HCT116 (cell line): Measurements from ENCODE around the gene ZBTB34. TPM values are rescaled to one million over a fixed set of nuclear protein-coding genes. Genes with fewer than 3 reads are reported as not detected.

Source experiments
- ATAC-seq: fragments of 200-7000 bp; cut with Tn5 transposase; 2 replicates; pipeline ENCODE4 v1.9.1; 2020; ENCODE audit warnings: mild to moderate bottlenecking, moderate library complexity
- BruUV-seq: library from RNA; stranded (reverse); fragments of 400-500 nt; replicated peaks from 2 replicates; lab custom pipeline; 2021; lab: Mats Ljungman, UMichigan
- CTCF ChIA-PET: fragments of 300-600 bp; sonication (Branson Sonifier 250); formaldehyde crosslinking; loops from one replicate; lab custom pipeline; 2021; ENCODE audit warnings: antibody characterized with exemption; lab: Charles Lee
- POLR2A ChIA-PET: fragments of 300-600, 350-600 bp; sonication (Branson Sonifier 250); formaldehyde crosslinking; loops from one replicate; lab custom pipeline; 2021; ENCODE audit warnings: antibody characterized with exemption; lab: Charles Lee
- RAD21 ChIA-PET, 2 experiments: fragments of 300-600 bp; sonication (Branson Sonifier 250); formaldehyde crosslinking; loops; one replicate each; lab custom pipeline; 2023; ENCODE audit warnings: low total read pairs in 2 of 2; ENCODE audit not compliant: uncharacterized antibody in 2 of 2, unreplicated experiment in 2 of 2, low non-redundant PET in 1 of 2; lab: Charles Lee
- DNase-seq: peaks from one replicate; pipeline ENCODE4 v3.0.0-alpha.2; 2010; ENCODE audit warnings: low read depth, low spot score
- H2AFZ ChIP-seq: fragments of 200-600 bp; shearing (Covaris generic), sonication (generic); 2 replicates; pipeline ENCODE4 v1.6.1; 2017; ENCODE audit warnings: low read depth, mixed run types, mixed read lengths, antibody characterized with exemption, low read length; ENCODE audit not compliant: poor library complexity, severe bottlenecking
- H3K27ac ChIP-seq: 2 replicates; pipeline ENCODE4 v1.5.1; 2012; ENCODE audit warnings: low read depth, low read length
- H3K27me3 ChIP-seq: fragments of 200-600 bp; sonication (generic); 2 replicates; pipeline ENCODE4 v1.6.1; 2016; ENCODE audit warnings: mixed run types, low read length, mixed read lengths; ENCODE audit not compliant: insufficient read depth
- H3K36me3 ChIP-seq, 2 experiments: fragments of 200-500 bp in 1 of 2; fragments of 200-600 bp in 1 of 2; sonication (Bioruptor generic) in 1 of 2; sonication (generic) in 1 of 2; 2 replicates each; pipeline versions ENCODE4 v1.5.1 to v1.6.1; 2014 to 2016; ENCODE audit warnings: low read length in 2 of 2, inconsistent platforms in 1 of 2, mixed read lengths in 1 of 2, mixed run types in 1 of 2; ENCODE audit not compliant: insufficient read depth in 2 of 2, control insufficient read depth in 1 of 2
- H3K4me1 ChIP-seq, 2 experiments: fragments of 200-600 bp in 1 of 2; sonication (generic) in 1 of 2; 2 replicates each; pipeline versions ENCODE4 v1.5.1 to v1.6.1; 2012 to 2017; ENCODE audit warnings: low read length in 2 of 2, inconsistent platforms in 1 of 2, mild to moderate bottlenecking in 1 of 2, mixed read lengths in 1 of 2, mixed run types in 1 of 2, moderate library complexity in 1 of 2; ENCODE audit not compliant: insufficient read depth in 2 of 2, control insufficient read depth in 1 of 2
- H3K4me2 ChIP-seq: fragments of 200-600 bp; sonication (generic); 2 replicates; pipeline ENCODE4 v1.6.1; 2017; ENCODE audit warnings: mixed run types, low read length, mixed read lengths
- H3K4me3 ChIP-seq, 2 experiments: fragments of 200-600 bp in 1 of 2; sonication (generic) in 1 of 2; replicated peaks in 1 of 2; 2 replicates each; pipeline ENCODE4 v1.5.1; 2011 to 2016; ENCODE audit warnings: low read length in 2 of 2, control low read depth in 1 of 2, low read depth in 1 of 2, mild to moderate bottlenecking in 1 of 2, mixed read lengths in 1 of 2, mixed run types in 1 of 2
- H3K79me2 ChIP-seq: fragments of 200-600 bp; sonication (generic); 2 replicates; pipeline ENCODE4 v1.6.1; 2017; ENCODE audit warnings: mild to moderate bottlenecking, mixed run types, low read length, moderate library complexity, mixed read lengths; ENCODE audit not compliant: insufficient read depth
- H3K9ac ChIP-seq: fragments of 200-600 bp; sonication (generic); 2 replicates; pipeline ENCODE4 v1.6.1; 2016; ENCODE audit warnings: low read length, mixed read lengths
- H3K9me2 ChIP-seq: fragments of 200-600 bp; sonication (generic), shearing (Covaris generic); 2 replicates; pipeline ENCODE4 v1.6.1; 2017; ENCODE audit warnings: mixed run types, mild to moderate bottlenecking, moderate library complexity; ENCODE audit not compliant: insufficient read depth
- H3K9me3 ChIP-seq, 2 experiments: fragments of 200-500 bp in 1 of 2; fragments of 200-600 bp in 1 of 2; sonication (Bioruptor generic) in 1 of 2; sonication (generic) in 1 of 2; 2 replicates each; pipeline ENCODE4 v1.6.1; 2014 to 2017; ENCODE audit warnings: low read length in 2 of 2, mixed read lengths in 2 of 2, inconsistent platforms in 1 of 2, low read depth in 1 of 2, mild to moderate bottlenecking in 1 of 2, mixed run types in 1 of 2, moderate library complexity in 1 of 2; ENCODE audit not compliant: control insufficient read depth in 1 of 2, insufficient read depth in 1 of 2
- H4K20me1 ChIP-seq: fragments of 200-600 bp; sonication (generic), shearing (Covaris generic); 2 replicates; pipeline ENCODE4 v1.6.1; 2017; ENCODE audit warnings: mixed run types, mild to moderate bottlenecking, moderate library complexity; ENCODE audit not compliant: insufficient read depth
- CBX3 ChIP-seq: IDR thresholded peaks from 2 replicates; pipeline ENCODE4 v1.6.1; 2012; ENCODE audit warnings: low read depth
- CEBPB ChIP-seq: IDR thresholded peaks from 2 replicates; pipeline ENCODE4 v1.6.1; 2012; ENCODE audit warnings: low read depth
- CTCF ChIP-seq, 3 experiments: fragments of 200-600 bp in 1 of 3; sonication (generic) in 1 of 3; IDR thresholded peaks in 2 of 3; conservative IDR thresholded peaks in 1 of 3; 2 replicates each; pipeline ENCODE4 v1.5.1; 2012 to 2017; ENCODE audit warnings: low read depth in 2 of 3, low read length in 2 of 3, antibody characterized with exemption in 1 of 3, borderline replicate concordance in 1 of 3, control low read depth in 1 of 3, mild to moderate bottlenecking in 1 of 3, mixed read lengths in 1 of 3, mixed run types in 1 of 3, moderate library complexity in 1 of 3; ENCODE audit not compliant: insufficient read depth in 1 of 3
- ELF1 ChIP-seq: IDR thresholded peaks from 2 replicates; pipeline ENCODE4 v1.6.1; 2012; ENCODE audit warnings: low read depth, borderline replicate concordance
- EZH2 ChIP-seq: fragments of 200-600 bp; sonication (generic); IDR thresholded peaks from 2 replicates; pipeline ENCODE4 v1.6.1; 2017; ENCODE audit warnings: antibody characterized with exemption, mixed run types
- FOSL1 ChIP-seq: IDR thresholded peaks from 2 replicates; pipeline ENCODE4 v1.6.1; 2012; ENCODE audit warnings: low read depth
- JUND ChIP-seq: IDR thresholded peaks from 2 replicates; pipeline ENCODE4 v1.6.1; 2012
- RAD21 ChIP-seq: IDR thresholded peaks from 2 replicates; pipeline ENCODE4 v1.6.1; 2012; ENCODE audit warnings: low read depth, mild to moderate bottlenecking
- REST ChIP-seq: IDR thresholded peaks from 2 replicates; pipeline ENCODE4 v1.6.1; 2012; ENCODE audit warnings: low read depth
- SIN3A ChIP-seq: IDR thresholded peaks from 2 replicates; pipeline ENCODE4 v1.6.1; 2012; ENCODE audit warnings: low read depth
- SP1 ChIP-seq: IDR thresholded peaks from 2 replicates; pipeline ENCODE4 v1.6.1; 2012; ENCODE audit warnings: low read depth
- SRF ChIP-seq: IDR thresholded peaks from 2 replicates; pipeline ENCODE4 v1.6.1; 2012; ENCODE audit warnings: low read depth
- TCF7L2 ChIP-seq: IDR thresholded peaks from 2 replicates; pipeline ENCODE4 v1.7.0; 2011; ENCODE audit warnings: borderline replicate concordance, inconsistent platforms; ENCODE audit not compliant: insufficient read depth, insufficient read length; ENCODE audit errors: extremely low read depth
- ZFX ChIP-seq: fragments of 450-650 bp; IDR thresholded peaks from 2 replicates; pipeline ENCODE4 v1.6.1; 2017
- ZNF274 ChIP-seq: fragments of 200-500 bp; sonication (Bioruptor generic); IDR thresholded peaks from 2 replicates; pipeline ENCODE4 v1.6.1; 2014; ENCODE audit warnings: mild to moderate bottlenecking, low read depth, low read length, inconsistent platforms
- intact Hi-C: fragments of 100-400 bp; cut with micrococcal nuclease; formaldehyde crosslinking; loops from 2 replicates; pipeline ENCODE4 v1.10.0; 2022
- total RNA-seq: library from RNA; stranded (reverse); gene quantifications from one replicate; pipeline ENCODE4 v1.2.1, GENCODE V29; 2021; ENCODE audit not compliant: unreplicated experiment
- TF ChIP-seq, protein P1 (sequence below): IDR thresholded peaks from 2 replicates; pipeline ENCODE4 v1.6.1; 2011; ENCODE audit warnings: mild to moderate bottlenecking, low read length, moderate library complexity; ENCODE audit not compliant: insufficient replicate concordance; ENCODE audit errors: extremely low read depth

The ZBTB34 gene
- total RNA-seq, 1 experiment from 2014 or later, result 5.6 TPM

DNA sequence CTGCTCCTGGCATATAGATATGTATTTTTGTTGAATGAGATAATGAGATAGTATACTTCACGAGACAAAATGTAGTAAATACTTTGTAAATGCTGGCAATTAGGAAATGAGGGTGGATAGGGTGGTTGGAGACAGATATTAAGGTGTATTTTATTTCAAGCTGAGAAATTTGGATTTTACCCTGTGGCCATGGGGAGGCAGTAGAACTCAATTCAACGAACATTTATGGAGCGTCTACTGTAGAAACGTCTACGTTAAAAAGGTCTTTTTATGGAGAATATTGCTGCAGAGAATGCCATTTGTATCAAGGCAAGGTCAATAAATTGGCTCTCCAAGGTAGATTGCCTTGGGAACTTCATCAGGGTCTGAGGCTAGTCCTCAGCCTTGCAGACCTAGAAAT lies 32.6 kb downstream of the ZBTB34 start:
- no peaks in the 10 kb centered on the region for H3K36me3 ChIP-seq
- ChIA-PET POLR2A (no interaction called here), CTCF (interaction anchor here (0.8 to 1.3 kb wide), 4 partner anchors 9 to 312 kb away, joined by 3 to 5 read pairs (median 4); partner anchors contain the start of gene RALGPS1), RAD21 (no interaction called here)
- no peak overlapping the region for H3K27ac ChIP-seq
- H3K4me1 ChIP-seq, result peaks cover 0 to 5% of the 10 kb centered on the region in 2 experiments; a peak in 1 of 4 replicates
- H2AFZ ChIP-seq, result peak overlapping the region; percentile 81
- TF ChIP-seq RAD21, result peak; percentile 61
- no peak for TF ChIP-seq SRF
- no peak for TF ChIP-seq SIN3A
- TF ChIP-seq ZFX, result no peak
- no peak for TF ChIP-seq CEBPB
- TF ChIP-seq, protein P1, sequence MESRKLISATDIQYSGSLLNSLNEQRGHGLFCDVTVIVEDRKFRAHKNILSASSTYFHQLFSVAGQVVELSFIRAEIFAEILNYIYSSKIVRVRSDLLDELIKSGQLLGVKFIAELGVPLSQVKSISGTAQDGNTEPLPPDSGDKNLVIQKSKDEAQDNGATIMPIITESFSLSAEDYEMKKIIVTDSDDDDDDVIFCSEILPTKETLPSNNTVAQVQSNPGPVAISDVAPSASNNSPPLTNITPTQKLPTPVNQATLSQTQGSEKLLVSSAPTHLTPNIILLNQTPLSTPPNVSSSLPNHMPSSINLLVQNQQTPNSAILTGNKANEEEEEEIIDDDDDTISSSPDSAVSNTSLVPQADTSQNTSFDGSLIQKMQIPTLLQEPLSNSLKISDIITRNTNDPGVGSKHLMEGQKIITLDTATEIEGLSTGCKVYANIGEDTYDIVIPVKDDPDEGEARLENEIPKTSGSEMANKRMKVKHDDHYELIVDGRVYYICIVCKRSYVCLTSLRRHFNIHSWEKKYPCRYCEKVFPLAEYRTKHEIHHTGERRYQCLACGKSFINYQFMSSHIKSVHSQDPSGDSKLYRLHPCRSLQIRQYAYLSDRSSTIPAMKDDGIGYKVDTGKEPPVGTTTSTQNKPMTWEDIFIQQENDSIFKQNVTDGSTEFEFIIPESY, result no peak
- TF ChIP-seq ZNF274, result no peak
- TF ChIP-seq ELF1, result no peak
- no peak for TF ChIP-seq FOSL1
- TF ChIP-seq EZH2, result no peak
- TF ChIP-seq JUND, result no peak
- no peak for TF ChIP-seq TCF7L2
- no peak for TF ChIP-seq CBX3
- TF ChIP-seq CTCF (IDR thresholded peaks at IDR 0.05 in 2 of 3, conservative IDR thresholded peaks at IDR 0.05 in 1 of 3; ENCODE audit: borderline replicate concordance in 1 of 3, insufficient read depth in 1 of 3, low read depth in 2 of 3, low read length in 2 of 3), result peak; percentile 40 to 74 (median 47); a peak in 5 of 6 replicates
- TF ChIP-seq SP1, result no peak
- TF ChIP-seq REST, result no peak
- H3K79me2 ChIP-seq, result no peaks in the 10 kb centered on the region
- no peaks in the 10 kb centered on the region for H3K9me3 ChIP-seq
- H3K4me3 ChIP-seq, result no peak overlapping the region
- DNase-seq, result peak; percentile 8
- H3K4me2 ChIP-seq, result 0 out of 2 replicates have a peak overlapping the region, but pooled peaks have one; percentile 14
- no peaks in the 10 kb centered on the region for H3K27me3 ChIP-seq
- no peaks in the 10 kb centered on the region for H4K20me1 ChIP-seq
- ATAC-seq, result peak; percentile 84
- no peaks in the 10 kb centered on the region for H3K9me2 ChIP-seq
- no peak overlapping the region for H3K9ac ChIP-seq
- no TSS peak for BruUV-seq
- intact Hi-C loops, result no loop called here
